PC-9 (cell line): ENCODE results near the gene CDK5RAP3. TPM values are rescaled to one million over a fixed set of nuclear protein-coding genes. Genes with fewer than 3 reads are reported as not detected.

Experiments used
- BruUV-seq: library from RNA; stranded (reverse); fragments of 400-500 nt; replicated peaks from 2 replicates; lab custom pipeline; 2021; lab: Mats Ljungman, UMichigan
- CTCF ChIA-PET: fragments of 300-600 bp; sonication (Branson Sonifier 250); formaldehyde crosslinking; loops from one replicate; lab custom pipeline; 2022; ENCODE audit warnings: antibody characterized with exemption; lab: Charles Lee
- POLR2A ChIA-PET: fragments of 300-600 bp; sonication (Branson Sonifier 250); formaldehyde crosslinking; loops from one replicate; lab custom pipeline; 2022; ENCODE audit warnings: antibody characterized with exemption; ENCODE audit not compliant: unreplicated experiment; lab: Charles Lee
- DNase-seq, 2 experiments: peaks; one replicate each; pipeline versions ENCODE4 v3.0.0 to v3.0.0-alpha.2; 2015 to 2022; ENCODE audit warnings: mixed read lengths in 1 of 2
- H2AFZ ChIP-seq: fragments of 200-600 bp; sonication (generic); 2 replicates; pipeline ENCODE4 v1.8.1; 2017; ENCODE audit warnings: antibody characterized with exemption
- H3F3A ChIP-seq: fragments of 200-600 bp; sonication (generic); 2 replicates; pipeline ENCODE4 v1.8.1; 2017; ENCODE audit warnings: antibody characterized with exemption, mild to moderate bottlenecking, low read depth; ENCODE audit not compliant: insufficient read depth
- H3K27ac ChIP-seq: fragments of 200-600 bp; sonication (generic); 2 replicates; pipeline ENCODE4 v1.6.1; 2016; ENCODE audit warnings: mixed run types
- H3K27me3 ChIP-seq: fragments of 200-600 bp; sonication (generic); 2 replicates; pipeline ENCODE4 v1.6.1; 2016; ENCODE audit warnings: low read depth, mixed run types; ENCODE audit not compliant: insufficient read depth
- H3K36me3 ChIP-seq: fragments of 200-600 bp; sonication (generic); 2 replicates; pipeline ENCODE4 v1.6.1; 2016; ENCODE audit warnings: low read depth, mixed run types
- H3K4me1 ChIP-seq: fragments of 200-600 bp; sonication (generic); replicated peaks from 2 replicates; pipeline ENCODE4 v1.6.1; 2016; ENCODE audit warnings: mixed run types; ENCODE audit not compliant: insufficient read depth
- H3K4me2 ChIP-seq: fragments of 200-600 bp; sonication (generic); 2 replicates; pipeline ENCODE4 v1.6.1; 2017; ENCODE audit warnings: mixed run types
- H3K4me3 ChIP-seq: fragments of 200-600 bp; sonication (generic); 2 replicates; pipeline ENCODE4 v1.6.1; 2016; ENCODE audit warnings: mixed run types
- H3K79me2 ChIP-seq: fragments of 200-600 bp; sonication (generic); 2 replicates; pipeline ENCODE4 v1.6.1; 2017; ENCODE audit warnings: low read depth, mixed run types
- H3K9me2 ChIP-seq: fragments of 200-600 bp; sonication (generic); 2 replicates; pipeline ENCODE4 v1.8.1; 2017; ENCODE audit warnings: mild to moderate bottlenecking; ENCODE audit not compliant: insufficient read depth
- H3K9me3 ChIP-seq: fragments of 200-600 bp; sonication (generic); 2 replicates; pipeline ENCODE4 v1.8.1; 2016; ENCODE audit warnings: low read depth; ENCODE audit not compliant: insufficient read depth
- H4K20me1 ChIP-seq: fragments of 200-600 bp; sonication (generic); 2 replicates; pipeline ENCODE4 v1.8.1; 2017; ENCODE audit not compliant: insufficient read depth
- EZH2 ChIP-seq: fragments of 200-600 bp; sonication (generic); IDR thresholded peaks from 2 replicates; pipeline ENCODE4 v1.8.0; 2017; ENCODE audit warnings: antibody characterized with exemption, low read depth
- intact Hi-C: fragments of 100-400 bp; cut with micrococcal nuclease; formaldehyde crosslinking; loops from one replicate; pipeline ENCODE4 v1.10.0; 2022; ENCODE audit not compliant: unreplicated experiment
- total RNA-seq: library from RNA; stranded (reverse); gene quantifications from 2 replicates; pipeline ENCODE4 v1.2.3, GENCODE V29; 2021
- TF ChIP-seq, protein P1 (sequence below): fragments of 200-600 bp; sonication (generic); conservative IDR thresholded peaks from 2 replicates; pipeline ENCODE4 v1.6.1; 2017; ENCODE audit warnings: mixed run types, antibody characterized with exemption, mild to moderate bottlenecking, moderate library complexity

CDK5RAP3 gene
- total RNA-seq, 1 experiment from 2014 or later: 147 TPM

GRCh38 chr17:48021934-48022333, 51.0 kb downstream of the CDK5RAP3 start:
- Histone ChIP-seq H3K27me3 (no peaks in the 10 kb centered on the region), H3K4me2 (no peak overlapping the region), H3K4me1 (peaks cover 24% of the 10 kb centered on the region), H3K9me2 (no peaks in the 10 kb centered on the region), H3K27ac (no peak overlapping the region), H4K20me1 (no peaks in the 10 kb centered on the region), H3K79me2 (no peaks in the 10 kb centered on the region), H3K4me3 (no peak overlapping the region), H3K9me3 (no peaks in the 10 kb centered on the region), H3K36me3 (no peaks in the 10 kb centered on the region), H3F3A (peaks cover 38% of the 10 kb centered on the region), H2AFZ (no peak overlapping the region)
- DNase-seq: no peak
- POLR2A ChIA-PET: no interaction called here
- CTCF ChIA-PET: no interaction called here
- TF ChIP-seq EZH2: no peak
- TF ChIP-seq, protein P1, sequence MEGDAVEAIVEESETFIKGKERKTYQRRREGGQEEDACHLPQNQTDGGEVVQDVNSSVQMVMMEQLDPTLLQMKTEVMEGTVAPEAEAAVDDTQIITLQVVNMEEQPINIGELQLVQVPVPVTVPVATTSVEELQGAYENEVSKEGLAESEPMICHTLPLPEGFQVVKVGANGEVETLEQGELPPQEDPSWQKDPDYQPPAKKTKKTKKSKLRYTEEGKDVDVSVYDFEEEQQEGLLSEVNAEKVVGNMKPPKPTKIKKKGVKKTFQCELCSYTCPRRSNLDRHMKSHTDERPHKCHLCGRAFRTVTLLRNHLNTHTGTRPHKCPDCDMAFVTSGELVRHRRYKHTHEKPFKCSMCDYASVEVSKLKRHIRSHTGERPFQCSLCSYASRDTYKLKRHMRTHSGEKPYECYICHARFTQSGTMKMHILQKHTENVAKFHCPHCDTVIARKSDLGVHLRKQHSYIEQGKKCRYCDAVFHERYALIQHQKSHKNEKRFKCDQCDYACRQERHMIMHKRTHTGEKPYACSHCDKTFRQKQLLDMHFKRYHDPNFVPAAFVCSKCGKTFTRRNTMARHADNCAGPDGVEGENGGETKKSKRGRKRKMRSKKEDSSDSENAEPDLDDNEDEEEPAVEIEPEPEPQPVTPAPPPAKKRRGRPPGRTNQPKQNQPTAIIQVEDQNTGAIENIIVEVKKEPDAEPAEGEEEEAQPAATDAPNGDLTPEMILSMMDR: no peak
- intact Hi-C loops: loop anchor here (10.0 kb wide), 2 partner anchors 313 to 1013 kb away; no protein-coding TSS in a partner anchor
- BruUV-seq: no TSS peak

DNA sequence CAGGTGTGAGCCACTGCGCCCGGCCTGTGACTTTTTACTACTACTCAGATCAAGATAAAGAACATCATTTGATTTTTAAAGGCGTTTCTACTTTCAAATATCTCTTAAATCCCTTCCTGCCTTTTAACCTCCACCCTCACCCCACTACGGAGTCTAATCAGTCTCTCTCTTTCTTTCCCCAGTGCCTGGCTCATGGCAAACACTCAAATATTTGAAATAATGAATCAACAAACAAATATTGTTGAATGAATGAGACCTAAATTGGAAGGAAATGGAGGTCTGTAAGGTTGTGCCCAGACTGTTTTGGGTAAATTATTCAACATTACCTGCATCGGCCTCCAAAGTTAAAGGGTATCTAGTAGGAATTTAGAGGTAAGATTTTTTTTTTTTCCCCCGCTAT, 52.0 kb downstream of the CDK5RAP3 start:
- Histone ChIP-seq H3K9me2 (no peaks in the 10 kb centered on the region), H3K9me3 (no peaks in the 10 kb centered on the region), H3K4me1 (peaks cover 27% of the 10 kb centered on the region), H3K79me2 (no peaks in the 10 kb centered on the region), H3F3A (peaks cover 38% of the 10 kb centered on the region), H3K27ac (peak overlapping the region; percentile 16; the same call in 1 of the 2 replicates), H3K27me3 (no peaks in the 10 kb centered on the region), H3K4me3 (peak overlapping the region; percentile 68; the same call in 1 of the 2 replicates), H3K36me3 (no peaks in the 10 kb centered on the region), H4K20me1 (no peaks in the 10 kb centered on the region), H3K4me2 (peak overlapping the region; percentile 100), H2AFZ (peak overlapping the region; percentile 6; the same call in 1 of the 2 replicates)
- BruUV-seq: no TSS peak
- peak in 1 of 2 experiments; percentile 64 for DNase-seq
- POLR2A ChIA-PET: no interaction called here
- intact Hi-C loops: loop anchor here (1.0 to 10.0 kb wide), 3 partner anchors 128 to 1012 kb away; no protein-coding TSS in a partner anchor
- TF ChIP-seq, protein P1: no peak
- no peak for TF ChIP-seq EZH2
- CTCF ChIA-PET: no interaction called here

GRCh38 chr17:48023400-48024148, 52.7 kb downstream of the CDK5RAP3 start:
- CTCF ChIA-PET: no interaction called here
- no peaks in the 10 kb centered on the region for H3K36me3 ChIP-seq
- no peaks in the 10 kb centered on the region for H3K9me2 ChIP-seq
- no peaks in the 10 kb centered on the region for H3K79me2 ChIP-seq
- peaks cover 27% of the 10 kb centered on the region for H3K4me1 ChIP-seq
- H3K27ac ChIP-seq: peak overlapping the region; percentile 84
- peak overlapping the region; percentile 72 for H2AFZ ChIP-seq
- H3F3A ChIP-seq: peaks cover 38% of the 10 kb centered on the region
- H3K9me3 ChIP-seq: no peaks in the 10 kb centered on the region
- peak; percentile 72 to 83 for DNase-seq
- H3K4me2 ChIP-seq: peak overlapping the region; percentile 100
- BruUV-seq: TSS peak; percentile 95
- intact Hi-C loops: loop anchor here (1.0 to 10.0 kb wide), 4 partner anchors 128 to 1011 kb away; no protein-coding TSS in a partner anchor
- H3K4me3 ChIP-seq: peak overlapping the region; percentile 68
- TF ChIP-seq, protein P1: peak; percentile 54; the same call in 1 of the 2 replicates
- no peak for TF ChIP-seq EZH2
- no peaks in the 10 kb centered on the region for H3K27me3 ChIP-seq
- POLR2A ChIA-PET: interaction anchor here (0.7 kb wide), 1 partner anchor 37 kb away, joined by 5 read pairs; no protein-coding TSS in a partner anchor
- H4K20me1 ChIP-seq: no peaks in the 10 kb centered on the region
